Activated CD8-positive, alpha-beta memory T cell treated with anti-CD3 and anti-CD28 coated beads for 1 hour (primary cell): ENCODE results near the gene MMP1.

Experiments used
- DNase-seq, 2 donors: peaks; one replicate each; pipeline ENCODE4 v3.0.0-alpha.2; 2020; ENCODE audit warnings: low read depth in 1 of 2; ENCODE audit errors: extremely low read depth in 1 of 2

The MMP1 gene

DNA sequence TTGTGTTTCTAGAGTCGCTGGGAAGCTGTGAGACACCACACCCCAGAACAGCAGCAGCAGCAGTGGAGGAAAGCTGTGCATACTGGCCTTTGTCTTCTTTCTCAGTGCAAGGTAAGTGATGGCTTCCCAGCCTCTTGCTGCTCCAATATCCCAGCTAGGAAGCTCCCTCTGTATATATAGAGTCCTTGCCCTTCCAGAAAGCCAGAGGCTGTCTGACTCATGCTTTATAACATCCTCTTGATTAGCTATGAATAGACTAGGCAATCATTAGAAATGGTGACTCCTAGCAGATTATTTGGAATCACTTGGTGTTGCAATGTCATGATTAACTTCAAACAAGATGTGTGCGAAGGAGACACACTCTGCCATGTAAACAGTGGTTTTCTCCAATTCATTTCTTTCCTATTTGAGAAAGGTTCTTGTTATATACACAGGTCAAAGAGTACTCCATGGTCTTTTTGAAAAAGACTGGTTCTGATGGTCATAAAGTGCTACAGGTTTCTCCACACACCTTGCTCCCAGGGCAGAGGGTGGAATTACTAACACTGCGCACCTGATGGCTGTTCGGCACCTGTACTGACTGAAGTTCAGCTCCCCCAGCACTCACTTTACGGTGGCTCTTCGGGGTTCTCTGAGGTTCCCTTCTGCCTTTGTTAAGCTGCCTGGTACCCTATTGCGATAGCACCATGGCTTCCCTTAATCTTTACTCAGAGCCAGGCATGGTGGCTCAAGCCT lies at the start of gene MMP1:
MMP1 (minus strand) TSS at position 149 of the 735 bp plus-strand sequence; CDS start at position 81, 68 bp downstream.
- DNase-seq = no peak

DNA sequence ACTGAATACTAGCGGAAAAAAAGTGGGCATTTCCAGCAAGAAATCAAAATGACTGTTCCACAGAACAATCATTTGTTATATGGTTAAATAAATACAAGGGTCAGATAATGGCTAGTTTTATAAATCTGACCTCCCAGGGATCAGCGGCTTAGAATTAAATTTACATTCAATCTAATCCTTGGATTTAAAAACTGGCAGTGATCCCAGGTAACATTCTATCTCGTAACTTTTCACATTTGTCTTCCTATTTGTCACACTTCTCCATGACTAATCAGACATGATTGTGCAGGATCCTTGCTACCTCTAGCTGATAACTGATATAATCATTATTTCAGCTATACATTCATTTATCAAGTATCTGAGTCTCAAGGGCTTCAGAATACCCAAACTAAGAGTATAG lies 48.3 kb upstream of the MMP1 start:
- no peak for DNase-seq

DNA sequence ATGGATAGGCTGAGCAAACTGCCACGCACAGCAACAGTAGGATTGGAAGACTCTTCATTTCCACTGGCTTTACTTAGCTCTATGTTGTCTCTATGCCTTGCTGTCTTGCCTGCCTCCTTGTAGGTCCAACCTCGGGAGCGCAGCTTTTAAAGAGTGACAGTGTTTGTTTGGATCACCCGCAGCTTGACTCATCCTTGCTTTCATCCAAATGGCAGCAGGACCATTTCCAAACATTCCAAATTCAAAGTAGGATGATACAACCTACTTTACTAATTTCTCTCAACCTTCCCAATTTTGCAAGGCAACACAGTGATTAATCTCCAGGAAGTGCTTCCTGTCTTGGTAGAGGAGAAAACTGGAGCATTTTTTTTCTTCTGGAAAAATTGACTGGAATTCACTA lies 45.5 kb upstream of the MMP1 start, which contains the start of gene MMP3:
MMP3 (minus strand) TSS at position 121 of the 400 bp plus-strand sequence; CDS start at position 58, 63 bp downstream.
- no peak for DNase-seq

DNA sequence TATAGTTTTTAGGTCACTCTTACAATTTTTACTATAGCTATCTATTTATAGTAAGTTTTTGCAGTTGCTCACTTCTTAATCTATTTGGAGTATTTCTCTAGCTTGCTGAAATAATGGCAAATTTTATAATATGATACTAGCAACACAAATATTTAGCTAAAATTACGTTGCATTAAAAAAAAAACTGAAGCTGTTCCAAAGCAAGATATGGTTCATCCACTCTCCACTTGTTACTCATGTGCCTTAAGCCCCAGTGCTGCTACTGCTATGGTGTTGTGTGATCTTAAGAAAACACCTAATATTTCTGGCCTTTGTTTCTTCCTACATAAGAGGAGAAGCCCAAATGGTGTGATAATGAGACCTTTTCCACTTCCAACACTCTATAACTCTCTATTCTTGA lies 45.0 kb upstream of the MMP1 start:
- DNase-seq = no peak

DNA sequence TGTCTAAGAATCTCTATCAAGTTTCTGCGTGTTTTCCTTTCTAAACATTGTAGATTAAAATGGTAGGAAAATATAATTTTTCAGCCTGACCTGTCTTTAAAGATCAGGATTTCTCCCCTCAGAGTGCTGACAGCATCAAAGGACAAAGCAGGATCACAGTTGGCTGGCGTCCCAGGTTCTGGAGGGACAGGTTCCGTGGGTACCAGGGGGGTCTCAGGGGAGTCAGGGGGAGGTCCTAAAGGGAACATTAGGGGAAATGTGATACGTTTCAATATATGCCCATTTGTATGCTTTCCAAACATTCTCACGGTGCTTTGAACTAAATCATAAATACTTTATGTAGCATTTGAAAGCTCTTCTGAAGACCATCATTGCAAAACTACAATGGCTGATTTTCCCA lies 42.1 kb upstream of the MMP1 start:
- DNase-seq = no peak

DNA sequence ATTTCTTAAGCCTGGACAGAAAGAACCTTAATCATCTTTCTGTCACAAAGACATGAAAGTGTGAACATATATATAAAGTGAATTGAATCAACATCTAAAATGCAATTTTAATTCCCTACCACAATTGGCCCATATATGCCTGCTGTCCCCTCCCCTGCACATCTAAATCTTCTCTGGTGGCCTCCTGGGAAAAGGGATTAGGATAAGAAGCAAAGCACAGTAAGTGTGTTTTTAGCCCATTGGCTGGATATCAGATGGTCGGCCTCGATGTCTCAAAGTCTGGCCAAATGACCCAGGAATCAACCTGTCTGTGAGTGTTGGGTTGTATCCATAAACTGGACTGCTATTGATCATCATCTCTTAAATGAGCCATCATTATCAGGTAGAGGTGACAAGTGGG lies 39.7 kb upstream of the MMP1 start:
- no peak for DNase-seq

DNA sequence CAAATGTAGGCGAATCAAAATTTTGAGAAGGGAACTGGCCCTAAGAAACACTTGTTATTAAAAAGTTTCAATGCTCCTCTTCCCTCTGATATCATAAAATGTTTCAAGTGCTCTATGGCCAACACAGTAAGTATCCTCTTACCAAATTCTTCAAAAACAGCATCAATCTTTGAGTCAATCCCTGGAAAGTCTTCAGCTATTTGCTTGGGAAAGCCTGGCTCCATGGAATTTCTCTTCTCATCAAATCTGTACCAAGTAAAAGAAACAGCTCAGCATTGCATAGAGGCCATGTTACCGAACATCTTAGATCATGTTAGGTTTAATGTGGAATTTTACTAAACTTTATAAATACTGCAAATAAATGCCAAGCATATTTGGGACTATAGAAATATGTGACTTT lies 39.2 kb upstream of the MMP1 start:
- DNase-seq = no peak

DNA sequence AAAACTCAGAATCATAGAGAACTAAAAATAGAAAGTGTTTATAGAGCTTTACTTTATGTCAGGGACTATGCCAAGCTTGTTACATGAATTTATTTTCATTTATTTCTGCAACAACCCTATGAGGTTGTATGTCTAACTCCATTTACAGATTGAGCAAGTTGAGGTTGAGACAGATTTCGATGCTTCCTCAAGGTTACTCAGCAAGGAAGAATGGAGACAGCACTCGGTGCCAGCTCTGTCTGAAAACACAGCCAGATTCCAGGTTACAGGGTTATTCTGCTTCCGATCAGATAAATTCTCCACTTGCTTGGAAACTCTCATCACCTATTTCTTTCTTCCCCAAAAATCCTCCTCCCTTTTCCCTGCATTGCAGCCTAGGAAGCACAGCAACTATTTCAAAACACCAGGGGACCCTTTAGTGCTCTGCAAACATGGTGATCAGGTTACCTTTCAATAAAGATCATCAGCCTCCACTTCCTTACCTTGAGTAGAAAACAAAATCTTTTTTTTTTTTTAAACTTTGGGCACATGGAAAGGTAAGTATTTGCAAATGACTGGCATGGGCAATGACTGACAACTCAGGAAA lies 38.4 kb upstream of the MMP1 start:
- DNase-seq = no peak

DNA sequence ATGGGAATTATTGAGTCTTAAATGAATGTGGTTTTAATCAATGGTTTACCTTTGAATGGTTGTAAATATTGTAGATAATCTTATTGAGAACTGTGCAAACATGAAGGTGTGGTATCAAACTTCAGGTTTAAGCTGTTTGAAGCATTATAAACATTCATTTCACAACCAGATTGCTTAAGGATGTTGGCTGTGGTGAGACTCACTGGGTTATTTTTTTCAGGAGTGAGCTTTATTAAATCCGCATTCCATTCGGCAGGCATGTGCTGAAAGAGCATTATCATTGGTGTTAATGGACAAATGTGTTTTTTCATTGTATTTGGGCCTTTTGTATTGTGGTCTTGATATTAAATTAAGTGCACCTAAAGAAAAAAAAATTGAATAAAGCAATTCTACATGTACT lies 35.8 kb upstream of the MMP1 start:
- DNase-seq = no peak

DNA sequence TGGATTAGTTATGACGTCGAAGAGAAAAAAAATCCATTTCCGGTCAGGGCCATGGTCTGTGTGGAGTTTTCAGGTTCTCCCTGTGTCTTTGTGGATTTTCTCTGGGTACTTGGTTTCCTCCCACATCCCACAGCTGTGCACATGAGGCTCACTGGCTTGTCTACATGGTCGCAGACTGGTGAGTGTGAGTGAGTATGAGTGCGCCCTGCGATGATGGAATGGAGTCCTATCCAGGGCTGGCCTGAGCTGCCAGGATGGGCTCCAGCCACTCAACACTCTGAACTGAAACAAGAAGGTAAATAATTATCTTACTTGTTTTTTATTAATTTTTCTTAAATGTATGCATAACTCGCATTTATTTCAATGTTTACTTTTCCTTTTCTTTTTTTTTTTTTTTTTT lies 34.7 kb upstream of the MMP1 start:
- DNase-seq = no peak

DNA sequence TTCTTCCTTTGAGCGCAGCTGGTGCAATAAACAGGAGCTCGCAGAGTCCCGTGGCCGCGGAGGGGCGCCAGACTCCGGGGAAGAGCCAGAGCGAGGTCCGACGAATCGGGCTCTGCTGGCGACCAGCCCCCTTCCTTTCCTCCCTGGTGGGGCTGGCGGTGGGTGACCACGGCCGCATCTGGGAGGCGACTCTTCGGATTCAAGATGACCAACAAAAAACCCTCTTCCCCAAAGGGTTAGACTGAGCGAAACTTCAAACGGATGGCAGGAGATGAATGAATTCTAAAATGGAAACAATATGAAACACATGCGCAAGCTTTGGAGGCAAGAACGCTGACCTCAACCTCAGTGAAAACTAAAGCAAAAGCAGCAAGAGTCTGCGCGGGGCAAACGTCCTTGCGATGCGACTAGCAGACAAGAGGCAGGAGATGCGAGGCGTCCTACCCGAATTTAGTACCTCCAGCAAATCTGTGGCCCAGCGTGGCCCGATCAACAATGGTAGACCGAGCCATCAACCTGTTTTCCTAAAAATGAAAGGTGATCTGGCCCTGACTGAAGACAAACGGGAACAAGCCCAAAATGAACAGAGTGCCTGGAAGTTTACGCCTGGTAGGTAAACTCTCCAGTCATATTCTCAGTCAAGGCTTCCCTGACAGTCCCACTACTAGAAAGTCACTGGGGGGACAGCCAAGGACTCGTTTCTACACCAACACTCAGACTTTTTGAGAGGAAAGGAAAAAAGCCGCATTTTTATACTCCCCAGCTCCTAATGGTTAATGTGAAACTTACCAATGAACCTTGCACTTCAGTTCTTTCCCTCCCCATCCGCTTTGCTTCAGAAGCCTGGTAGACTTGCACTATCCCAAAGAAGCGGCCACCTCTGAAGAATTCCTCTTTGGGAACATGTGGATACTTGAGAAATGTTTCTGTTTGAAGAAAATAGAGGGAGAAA lies 33.8 kb upstream of the MMP1 start:
- DNase-seq = no peak

DNA sequence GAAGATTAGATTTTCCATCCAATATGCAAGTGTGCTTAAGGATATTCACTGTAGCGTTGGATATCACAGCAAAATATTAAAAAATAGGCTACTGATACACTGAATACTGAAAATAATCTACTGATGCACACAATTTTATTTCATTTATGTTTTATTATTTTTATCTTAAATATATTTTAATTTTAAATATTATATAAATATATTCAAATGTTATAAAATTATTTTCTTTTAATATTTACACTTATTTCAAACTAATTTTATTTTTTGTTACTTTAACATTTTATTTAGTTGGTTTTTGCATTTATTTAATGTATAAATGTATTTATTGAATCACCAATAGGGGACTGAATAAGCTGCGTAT lies 33.1 kb upstream of the MMP1 start:
- no peak for DNase-seq

DNA sequence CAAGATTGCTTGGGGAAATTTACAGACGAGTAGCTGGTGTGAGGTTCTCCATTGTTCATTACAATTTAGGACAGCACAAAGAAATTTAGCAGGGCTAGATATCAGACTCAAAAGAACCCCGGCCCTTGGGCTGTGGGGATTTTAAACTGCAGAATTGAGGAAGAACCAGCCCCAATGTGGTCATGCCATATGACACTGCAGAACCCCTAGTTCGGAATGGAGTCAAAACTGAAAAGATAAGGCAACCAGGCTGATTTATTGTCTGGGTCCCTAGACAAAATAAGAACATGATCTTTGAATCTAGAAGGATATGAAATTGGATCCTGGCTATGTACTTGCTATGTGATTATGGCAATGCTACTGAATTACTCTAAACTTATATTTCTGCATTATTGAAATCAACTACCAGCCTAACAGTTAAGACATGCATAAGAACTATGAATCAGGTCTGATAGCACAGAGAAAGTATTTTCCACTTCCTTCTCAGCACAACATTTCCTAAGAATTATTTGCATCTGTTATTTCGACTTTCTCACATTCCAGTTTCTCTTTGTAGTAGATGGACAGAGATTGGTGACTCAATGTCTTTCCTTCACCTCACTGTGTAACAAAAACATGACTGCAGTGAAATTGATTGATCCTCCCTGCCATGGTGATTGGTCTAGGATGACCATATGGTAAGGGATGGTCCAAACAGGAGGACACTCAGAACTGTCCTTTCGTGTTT lies 32.2 kb upstream of the MMP1 start:
- DNase-seq = no peak

DNA sequence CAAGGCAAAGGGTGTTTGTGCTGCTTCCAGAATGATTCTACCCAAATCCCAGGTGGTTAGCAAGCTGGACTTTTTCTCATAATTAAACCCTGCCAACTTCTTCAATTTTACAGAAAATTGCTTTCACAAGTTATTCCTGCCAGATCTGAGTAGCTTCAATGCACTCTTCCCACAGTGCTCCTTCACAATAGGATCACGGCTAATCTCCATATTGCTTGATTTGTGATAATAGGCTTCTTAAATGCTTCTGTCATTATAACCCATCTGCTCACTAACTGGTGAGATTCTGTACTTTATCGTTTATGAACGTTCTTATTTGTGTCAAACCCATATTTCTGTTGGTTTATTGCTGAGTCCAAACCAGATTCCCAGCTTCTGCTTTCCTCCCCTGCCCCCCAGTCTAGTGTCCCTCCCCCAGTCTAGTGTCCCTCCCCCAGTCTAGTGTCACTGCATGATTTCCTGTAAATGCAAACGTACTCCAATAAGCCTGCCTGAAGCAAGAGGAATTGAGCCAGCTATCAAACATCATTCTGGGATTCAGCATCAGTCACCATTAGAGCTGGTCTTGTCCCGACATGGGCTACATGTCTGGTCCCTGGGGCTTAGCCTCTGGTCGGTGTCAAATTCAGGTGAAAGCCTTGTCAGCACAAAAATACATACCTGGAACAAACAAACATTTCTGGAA lies 31.5 kb upstream of the MMP1 start:
- DNase-seq = no peak

DNA sequence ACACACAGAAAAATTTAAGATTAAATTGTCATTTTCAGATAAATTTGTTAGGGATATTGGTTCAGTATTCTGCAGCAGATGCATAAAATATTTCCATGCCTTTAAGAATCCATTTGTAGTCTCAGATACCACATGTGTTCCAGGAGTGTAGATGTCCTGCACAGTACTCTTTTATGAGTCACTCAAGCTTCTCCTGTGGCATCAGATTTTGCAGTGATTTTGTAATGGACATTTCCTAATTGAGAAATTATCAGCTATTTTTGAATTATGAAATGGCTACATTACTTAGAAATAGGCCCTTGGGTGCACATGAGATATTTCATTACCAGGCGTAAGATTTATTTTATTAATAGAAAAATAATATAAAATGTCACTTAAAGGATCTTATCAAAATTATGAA lies 26.6 kb upstream of the MMP1 start:
- no peak for DNase-seq

DNA sequence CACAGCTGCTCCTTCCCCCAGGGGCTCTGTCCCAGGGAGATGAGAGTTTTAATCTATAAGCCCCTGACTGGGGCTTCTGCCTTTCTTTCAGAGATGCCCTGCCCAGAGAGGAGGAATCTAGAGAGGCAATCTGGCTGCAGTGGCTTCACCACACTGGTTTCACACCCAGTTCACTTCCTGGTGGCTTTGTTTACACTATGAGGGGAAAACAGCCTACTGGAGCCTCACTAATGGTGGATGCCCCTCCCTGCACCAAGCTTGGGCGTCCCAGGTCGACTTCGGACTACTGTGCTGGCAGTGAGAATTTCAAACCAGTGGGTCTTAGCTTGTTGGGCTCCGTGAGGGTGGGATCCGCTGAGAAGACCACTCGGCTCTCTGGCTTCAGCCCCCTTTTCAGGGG lies 21.5 kb upstream of the MMP1 start:
- no peak for DNase-seq

DNA sequence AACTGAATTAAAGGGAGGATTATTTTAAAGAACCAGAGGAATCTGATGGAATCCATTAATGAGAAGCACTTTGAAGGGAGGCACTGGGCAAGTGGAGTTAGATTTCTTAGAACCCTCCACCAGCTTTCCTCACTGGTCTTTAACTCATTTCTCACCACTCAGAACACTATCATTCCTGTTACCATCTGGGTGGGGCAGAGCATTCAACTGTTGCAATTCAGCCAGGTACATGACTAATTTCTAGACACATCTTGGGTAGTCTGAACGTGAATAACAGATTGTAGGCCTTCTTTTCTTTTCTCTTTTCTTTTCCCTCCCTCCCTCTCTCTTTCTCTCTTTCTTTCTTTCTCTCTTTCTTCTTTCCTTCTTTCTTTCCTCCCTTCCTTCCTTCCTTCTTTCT lies 15.5 kb upstream of the MMP1 start:
- DNase-seq = no peak

DNA sequence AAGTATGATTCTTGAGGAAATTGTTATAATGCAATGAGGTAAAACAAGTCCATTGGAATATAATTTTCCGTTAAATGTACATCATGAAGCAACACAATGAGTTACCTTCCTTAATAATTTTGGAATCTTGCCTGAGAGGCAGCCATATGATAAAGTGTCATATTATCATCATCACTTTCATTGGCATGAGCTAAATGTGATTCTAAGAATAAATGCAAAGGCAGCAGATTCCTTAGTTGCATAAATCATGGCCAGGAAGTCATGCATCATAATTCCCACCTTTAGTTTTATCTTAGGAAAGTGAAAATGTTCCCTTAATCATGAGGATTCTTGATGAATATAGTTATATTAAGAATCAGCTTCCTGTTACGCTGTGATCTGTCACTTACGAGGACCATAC lies 14.2 kb upstream of the MMP1 start:
- DNase-seq = no peak

DNA sequence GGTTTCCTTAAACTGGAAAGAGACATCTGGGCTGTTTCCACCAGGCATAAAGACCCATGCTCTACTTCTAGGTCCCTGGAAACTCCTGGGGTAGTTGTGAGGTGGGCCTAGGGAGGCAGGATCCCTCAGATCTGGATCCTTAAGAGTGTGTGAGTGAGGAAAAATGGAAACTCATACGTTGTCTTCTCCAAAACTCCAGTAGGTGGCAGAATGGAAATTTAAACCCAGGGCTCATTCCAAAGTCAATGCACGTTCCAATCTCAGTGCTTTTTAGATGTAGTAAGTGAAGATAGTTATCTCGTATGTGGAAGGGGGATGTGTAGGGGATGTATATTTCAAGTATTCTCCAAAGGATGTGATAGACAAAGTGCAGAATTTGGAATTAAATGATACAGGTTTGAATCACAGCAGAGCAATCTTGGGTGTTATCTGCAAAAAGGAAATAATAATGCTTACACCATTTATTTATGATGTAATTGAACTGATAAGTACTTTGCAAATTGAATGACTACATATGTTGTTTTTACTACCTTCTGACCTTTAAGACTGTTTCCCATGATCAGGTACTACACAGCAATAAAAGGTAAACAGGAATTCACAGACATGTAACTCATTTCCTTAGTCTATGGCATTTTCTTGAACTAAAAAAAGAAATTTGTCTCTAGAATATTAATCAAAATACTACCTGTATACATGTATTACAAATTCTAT lies 13.1 kb upstream of the MMP1 start:
- no peak for DNase-seq

DNA sequence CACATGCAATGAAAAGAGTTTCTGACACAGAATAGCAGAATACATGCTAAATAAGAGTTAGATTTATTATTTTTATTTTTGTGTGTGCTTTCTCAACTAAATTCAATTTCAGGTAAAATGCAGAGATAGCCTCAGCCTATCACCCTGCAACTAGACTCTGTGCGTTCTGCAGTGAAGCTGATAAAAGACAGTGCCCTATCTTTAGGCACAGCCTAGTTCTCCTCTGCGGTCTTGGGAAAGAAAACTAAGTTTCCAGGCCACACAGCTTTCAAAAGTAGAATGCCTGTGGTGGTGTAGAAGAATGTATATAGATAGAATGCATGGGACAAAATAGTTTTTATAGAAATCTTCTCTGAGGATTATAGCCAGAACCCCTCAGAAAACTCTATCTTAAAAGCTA lies 12.0 kb upstream of the MMP1 start:
- DNase-seq = no peak
